ENCODE data around the gene TRIP13.
A peak's percentile ranks its signal among the peaks of the same experiment; 100 is the strongest.
"Not testable (repeated sequence)": the region's sequence is repeated elsewhere in the genome, so short reads cannot be mapped to it uniquely, and the experiment has no call there.

The TRIP13 gene

DNA sequence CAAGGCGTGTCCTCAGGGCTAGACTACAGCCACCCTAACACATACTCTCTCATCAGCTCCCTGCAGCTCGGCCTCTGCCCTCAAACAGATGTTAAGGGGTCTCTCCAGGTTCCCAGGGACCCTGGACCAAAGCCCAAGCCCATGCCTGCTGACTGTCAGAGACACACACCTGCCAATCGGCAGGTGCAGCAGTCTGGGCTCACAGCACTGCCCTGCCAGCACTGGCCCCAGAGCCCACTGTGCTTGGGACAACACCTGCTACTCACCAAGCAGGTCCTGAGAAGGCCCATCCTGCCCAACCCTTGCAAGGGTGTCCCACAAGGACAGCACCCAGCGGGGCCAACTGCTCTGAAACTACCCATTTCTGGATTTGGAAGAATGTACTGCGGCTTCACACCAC is 21.7 kb upstream of the TRIP13 start:
- ATAC-seq (replicated peaks; ENCODE audit: extremely low read depth, poor library complexity, severe bottlenecking), result no peak
- Mint-ChIP-seq H3K27me3 (no peaks in the 10 kb centered on the region), H3K4me1 (peaks cover 13% of the 10 kb centered on the region), H3K27ac (ENCODE audit: low read depth) (no peak overlapping the region), H3K9me3 (no peaks in the 10 kb centered on the region), H3K36me3 (ENCODE audit: insufficient read depth) (peaks cover 61% of the 10 kb centered on the region), H3K4me3 (no peak overlapping the region)
- DNase-seq (ENCODE audit: low spot score in 2 of 2), result no peak

GRCh38 chr5:871596-872298 is 20.9 kb upstream of the TRIP13 start:
- DNase-seq (ENCODE audit: low spot score in 2 of 2) (no peak), ATAC-seq (replicated peaks; ENCODE audit: extremely low read depth, poor library complexity, severe bottlenecking) (no peak)
- Mint-ChIP-seq H3K4me3 (no peak overlapping the region), H3K4me1 (peaks cover 8% of the 10 kb centered on the region), H3K36me3 (ENCODE audit: insufficient read depth) (peaks cover 60% of the 10 kb centered on the region), H3K27me3 (no peaks in the 10 kb centered on the region), H3K9me3 (no peaks in the 10 kb centered on the region), H3K27ac (ENCODE audit: low read depth) (no peak overlapping the region)

DNA sequence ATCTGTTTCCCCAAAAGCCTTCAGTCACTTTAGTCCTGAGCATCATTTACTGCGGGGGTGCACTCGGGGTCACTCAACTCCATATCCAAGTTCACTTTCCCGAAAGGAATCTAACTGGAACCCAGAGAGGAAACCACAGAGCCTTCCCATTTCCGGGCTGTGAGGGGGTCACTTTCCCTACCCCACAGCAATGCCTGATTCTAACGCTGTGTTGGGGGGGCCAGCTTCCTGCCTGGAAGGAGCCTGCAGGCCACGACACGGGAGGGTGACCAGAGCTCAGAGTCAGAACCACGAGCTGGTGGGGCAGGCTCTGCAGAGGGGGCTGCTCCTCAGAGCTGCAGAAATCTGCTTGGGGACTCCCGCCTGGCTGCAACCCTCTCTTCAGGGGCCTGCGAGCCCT is 20.4 kb upstream of the TRIP13 start:
- DNase-seq (ENCODE audit: low spot score in 2 of 2) (no peak), ATAC-seq (replicated peaks; ENCODE audit: extremely low read depth, poor library complexity, severe bottlenecking) (no peak)

GRCh38 chr5:873328-873727 is 19.4 kb upstream of the TRIP13 start:
- H3K27me3 Mint-ChIP-seq, result no peaks in the 10 kb centered on the region
- no peaks in the 10 kb centered on the region for H3K9me3 Mint-ChIP-seq
- H3K4me3 Mint-ChIP-seq, result no peak overlapping the region
- peak overlapping the region; percentile 35 for H3K27ac Mint-ChIP-seq (ENCODE audit: low read depth)
- peaks cover 63% of the 10 kb centered on the region for H3K36me3 Mint-ChIP-seq (ENCODE audit: insufficient read depth)
- H3K4me1 Mint-ChIP-seq, result peaks cover 8% of the 10 kb centered on the region
- DNase-seq (ENCODE audit: low spot score in 2 of 2) (no peak), ATAC-seq (replicated peaks; ENCODE audit: extremely low read depth, poor library complexity, severe bottlenecking) (no peak)

More for the DNA sequence above, 20.4 kb upstream of the TRIP13 start:
- H3K27ac Mint-ChIP-seq (ENCODE audit: low read depth), result no peak overlapping the region
- H3K4me3 Mint-ChIP-seq, result no peak overlapping the region
- H3K36me3 Mint-ChIP-seq (ENCODE audit: insufficient read depth), result peaks cover 63% of the 10 kb centered on the region
- H3K9me3 Mint-ChIP-seq, result no peaks in the 10 kb centered on the region
- H3K27me3 Mint-ChIP-seq, result no peaks in the 10 kb centered on the region
- H3K4me1 Mint-ChIP-seq, result peaks cover 8% of the 10 kb centered on the region

DNA sequence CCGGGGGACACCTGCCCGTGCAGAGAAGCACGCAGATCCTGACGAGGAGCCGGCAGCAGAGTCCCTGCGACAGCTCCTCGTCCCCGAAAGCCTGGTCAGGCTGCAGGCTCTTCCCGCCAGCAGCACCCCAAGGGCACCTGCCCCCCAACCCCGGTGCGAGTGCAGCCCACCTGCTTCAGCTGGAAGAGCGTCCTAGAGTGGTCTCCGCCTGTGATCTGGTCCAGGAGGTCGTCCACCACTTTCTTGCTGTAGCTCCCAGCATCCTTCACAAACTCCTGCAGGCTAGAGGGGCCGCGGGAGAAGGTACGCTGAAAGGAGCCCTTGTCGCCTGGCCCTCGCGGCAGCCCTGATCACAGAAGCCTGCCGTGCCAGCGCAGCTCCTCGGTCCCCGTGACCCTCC is 16.8 kb upstream of the TRIP13 start:
- peaks cover 52% of the 10 kb centered on the region for H3K36me3 Mint-ChIP-seq (ENCODE audit: insufficient read depth)
- H3K9me3 Mint-ChIP-seq, result no peaks in the 10 kb centered on the region
- DNase-seq (ENCODE audit: low spot score in 2 of 2) (no peak), ATAC-seq (replicated peaks; ENCODE audit: extremely low read depth, poor library complexity, severe bottlenecking) (no peak)
- H3K27ac Mint-ChIP-seq (ENCODE audit: low read depth), result no peak overlapping the region
- H3K4me3 Mint-ChIP-seq, result no peak overlapping the region
- H3K27me3 Mint-ChIP-seq, result no peaks in the 10 kb centered on the region
- H3K4me1 Mint-ChIP-seq, result peaks cover 8% of the 10 kb centered on the region

GRCh38 chr5:876398-877365 is 16.0 kb upstream of the TRIP13 start:
- Mint-ChIP-seq H3K36me3 (ENCODE audit: insufficient read depth) (peaks cover 50% of the 10 kb centered on the region), H3K4me3 (no peak overlapping the region), H3K4me1 (peaks cover 14% of the 10 kb centered on the region), H3K9me3 (no peaks in the 10 kb centered on the region), H3K27me3 (no peaks in the 10 kb centered on the region), H3K27ac (ENCODE audit: low read depth) (no peak overlapping the region)
- no peak for ATAC-seq (replicated peaks; ENCODE audit: extremely low read depth, poor library complexity, severe bottlenecking)
- DNase-seq (ENCODE audit: low spot score in 2 of 2), result no peak

GRCh38 chr5:878125-878524 is 14.6 kb upstream of the TRIP13 start:
- ATAC-seq (replicated peaks; ENCODE audit: extremely low read depth, poor library complexity, severe bottlenecking) (no peak), DNase-seq (ENCODE audit: low spot score in 2 of 2) (no peak)
- Mint-ChIP-seq H3K36me3 (ENCODE audit: insufficient read depth) (peaks cover 58% of the 10 kb centered on the region), H3K27me3 (no peaks in the 10 kb centered on the region), H3K9me3 (peaks cover 13% of the 10 kb centered on the region), H3K4me1 (peaks cover 28% of the 10 kb centered on the region), H3K27ac (ENCODE audit: low read depth) (peak overlapping the region; percentile 38), H3K4me3 (no peak overlapping the region)

GRCh38 chr5:878677-879076 is 14.0 kb upstream of the TRIP13 start:
- peaks cover 14% of the 10 kb centered on the region for H3K9me3 Mint-ChIP-seq
- H3K4me1 Mint-ChIP-seq, result peaks cover 28% of the 10 kb centered on the region
- DNase-seq (ENCODE audit: low spot score in 2 of 2); H3K27ac Mint-ChIP-seq (ENCODE audit: low read depth); H3K4me3 Mint-ChIP-seq; H3K27me3 Mint-ChIP-seq: not testable (repeated sequence)
- ATAC-seq (replicated peaks; ENCODE audit: extremely low read depth, poor library complexity, severe bottlenecking), result peak; percentile 24
- H3K36me3 Mint-ChIP-seq (ENCODE audit: insufficient read depth), result peaks cover 55% of the 10 kb centered on the region

- Mint-ChIP-seq H3K9me3 (peaks cover 14% of the 10 kb centered on the region), H3K4me3 (no peak overlapping the region), H3K36me3 (ENCODE audit: insufficient read depth) (peaks cover 49% of the 10 kb centered on the region), H3K27ac (ENCODE audit: low read depth) (peak overlapping the region; percentile 96), H3K27me3 (no peaks in the 10 kb centered on the region), H3K4me1 (peaks cover 25% of the 10 kb centered on the region)
- ATAC-seq (replicated peaks; ENCODE audit: extremely low read depth, poor library complexity, severe bottlenecking), result no peak
- DNase-seq (ENCODE audit: low spot score in 2 of 2), result no peak
Observed at GRCh38 chr5:880816-881550, 11.7 kb upstream of the TRIP13 start.

DNA sequence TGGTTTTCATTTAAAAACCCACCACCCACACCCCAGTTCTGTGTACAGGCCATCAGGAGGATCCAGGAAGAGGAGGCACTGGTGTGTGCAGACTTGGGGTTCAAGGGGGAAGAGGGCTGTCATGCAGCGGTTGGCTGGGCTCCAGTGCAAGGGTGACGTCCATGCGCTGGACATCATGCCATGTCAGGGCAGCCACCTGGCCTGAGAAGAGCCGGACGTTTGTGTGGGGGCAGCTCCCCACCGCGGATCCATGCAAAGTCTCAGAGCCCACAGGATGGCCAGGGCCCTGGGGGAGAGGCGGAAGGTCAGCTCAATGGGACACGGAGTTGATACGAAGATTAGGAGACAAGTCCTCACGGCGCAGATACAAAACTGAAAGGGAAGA is 11.1 kb upstream of the TRIP13 start:
- ATAC-seq (replicated peaks; ENCODE audit: extremely low read depth, poor library complexity, severe bottlenecking) (no peak), DNase-seq (ENCODE audit: low spot score in 2 of 2) (no peak)
- H3K27me3 Mint-ChIP-seq, result no peaks in the 10 kb centered on the region
- peaks cover 49% of the 10 kb centered on the region for H3K36me3 Mint-ChIP-seq (ENCODE audit: insufficient read depth)
- peaks cover 31% of the 10 kb centered on the region for H3K4me1 Mint-ChIP-seq
- H3K9me3 Mint-ChIP-seq, result peaks cover 14% of the 10 kb centered on the region
- H3K27ac Mint-ChIP-seq (ENCODE audit: low read depth), result peak overlapping the region; percentile 96
- peak overlapping the region; percentile 66 for H3K4me3 Mint-ChIP-seq

DNA sequence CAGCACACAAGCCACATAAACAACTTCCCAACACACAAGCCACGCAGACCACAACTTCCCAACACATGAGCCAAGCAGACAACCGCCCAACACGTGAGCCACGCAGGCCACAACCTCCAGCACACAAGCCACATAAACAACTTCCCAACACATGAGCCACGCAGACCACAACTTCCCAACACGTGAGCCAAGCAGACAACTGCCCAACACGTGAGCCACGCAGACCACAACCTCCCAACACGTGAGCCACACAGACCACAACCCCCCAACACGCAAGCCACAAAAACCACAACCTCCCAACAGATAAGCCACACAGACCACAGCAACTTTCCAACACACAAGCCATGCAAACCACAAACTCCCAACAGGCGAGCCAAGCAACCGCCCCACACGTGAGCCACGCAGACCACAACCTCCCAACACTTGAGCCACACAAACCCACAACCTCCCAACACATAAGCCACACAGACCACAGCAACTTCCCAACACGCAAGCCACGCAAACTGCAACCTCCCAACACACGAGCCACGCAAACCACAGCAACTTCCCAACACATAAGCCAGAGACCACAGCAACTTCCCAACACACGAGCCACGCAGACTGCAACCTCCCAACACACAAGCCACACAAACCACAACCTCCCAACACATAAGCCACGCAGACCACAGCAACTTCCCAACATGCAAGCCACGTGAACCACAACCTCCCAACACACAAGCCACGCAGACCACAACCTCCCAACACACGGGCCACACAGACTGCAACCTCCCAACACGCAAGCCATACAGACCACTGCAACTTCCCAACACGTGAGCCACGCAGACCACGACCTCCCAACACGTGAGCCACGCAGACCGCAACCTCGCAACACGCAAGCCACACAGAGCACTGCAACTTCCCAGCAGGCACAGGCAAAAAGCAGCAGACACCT is 10.2 kb upstream of the TRIP13 start:
- peaks cover 14% of the 10 kb centered on the region for H3K9me3 Mint-ChIP-seq
- H3K4me3 Mint-ChIP-seq, result peak overlapping the region; percentile 66
- no peak for ATAC-seq (replicated peaks; ENCODE audit: extremely low read depth, poor library complexity, severe bottlenecking)
- no peak for DNase-seq (ENCODE audit: low spot score in 2 of 2)
- H3K4me1 Mint-ChIP-seq, result peaks cover 32% of the 10 kb centered on the region
- H3K27ac Mint-ChIP-seq (ENCODE audit: low read depth), result peak overlapping the region; percentile 96
- H3K27me3 Mint-ChIP-seq, result no peaks in the 10 kb centered on the region
- peaks cover 52% of the 10 kb centered on the region for H3K36me3 Mint-ChIP-seq (ENCODE audit: insufficient read depth)

All from central memory CD8-positive, alpha-beta T cell (primary cell).